Activated gamma-delta T cell treated with anti-CD3 and anti-CD28 coated beads, Interleukin-2, amount 50 U/mL, for 16 hours (primary cell): Measurements from ENCODE around the gene CHAT.

Experiments used
- DNase-seq: peaks from one replicate; pipeline ENCODE4 v3.0.0-alpha.2; 2020; ENCODE audit warnings: low read depth

CHAT gene

GRCh38 chr10:49631975-49632374 lies 18.1 kb downstream of the CHAT start:
- no peak for DNase-seq

- no peak for DNase-seq
Measured at GRCh38 chr10:49632406-49633317, 18.8 kb downstream of the CHAT start.

DNA sequence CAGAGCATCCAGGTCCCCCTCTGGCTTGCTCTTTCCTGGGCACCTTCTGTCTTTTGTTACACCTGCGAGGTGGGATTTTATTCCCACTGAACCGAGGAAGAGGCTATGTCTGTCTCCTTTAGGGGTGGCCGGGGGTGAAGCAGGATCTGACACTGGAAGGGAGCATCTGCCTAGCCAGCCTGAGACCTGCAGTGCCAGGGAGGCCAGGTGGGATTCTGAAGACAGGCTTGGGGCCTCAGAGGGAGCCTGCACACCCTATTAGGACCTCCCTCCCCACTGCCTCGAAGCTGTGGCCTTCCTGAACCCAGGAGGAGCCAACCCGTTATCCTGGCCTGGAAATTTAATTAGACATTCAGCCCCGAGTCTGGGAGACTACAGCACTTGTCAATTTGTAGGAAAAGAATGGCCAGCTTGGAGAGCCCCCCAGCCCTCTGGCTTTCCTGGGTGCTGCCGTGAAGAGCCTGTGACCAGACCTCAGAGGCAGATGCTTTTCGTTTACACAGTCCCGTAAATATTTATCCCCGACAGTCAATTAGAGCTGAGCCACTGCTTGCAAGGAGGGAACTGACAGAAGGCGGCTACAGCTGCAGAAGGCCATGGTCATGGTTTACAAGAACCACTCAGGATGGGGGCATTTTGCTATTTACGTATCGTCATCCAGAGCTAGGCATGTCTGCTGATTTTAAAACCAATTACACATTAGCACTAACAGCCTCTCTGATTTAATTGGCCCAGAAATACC lies 19.7 kb downstream of the CHAT start:
- DNase-seq: no peak

GRCh38 chr10:49634069-49634660 lies 20.3 kb downstream of the CHAT start:
- no peak for DNase-seq

GRCh38 chr10:49642311-49642710 lies 28.5 kb downstream of the CHAT start:
- DNase-seq: no peak

- no peak for DNase-seq
Measured at GRCh38 chr10:49643241-49644034, 29.6 kb downstream of the CHAT start.

GRCh38 chr10:49644035-49644646 lies 30.3 kb downstream of the CHAT start:
- no peak for DNase-seq

DNA sequence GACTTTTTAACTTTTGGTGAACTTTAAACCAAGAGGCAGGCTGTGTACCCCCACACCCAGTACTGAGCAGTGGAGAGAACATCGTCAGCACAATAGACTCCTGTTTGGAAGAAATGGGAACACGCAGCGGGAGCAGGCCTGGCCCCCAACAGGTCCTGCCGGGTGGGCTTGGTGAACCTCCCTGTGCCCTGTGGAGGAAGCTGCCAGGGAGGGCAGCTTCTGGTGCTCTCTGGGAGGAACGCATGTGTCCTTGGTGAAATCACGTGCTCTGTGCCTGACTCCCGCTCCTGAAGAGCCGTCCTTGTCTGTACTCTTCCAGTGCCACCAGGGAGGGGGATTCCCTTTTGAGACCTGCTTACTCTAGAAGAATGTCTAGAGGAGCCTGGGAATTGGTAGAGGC lies 31.6 kb downstream of the CHAT start:
- DNase-seq: no peak

DNA sequence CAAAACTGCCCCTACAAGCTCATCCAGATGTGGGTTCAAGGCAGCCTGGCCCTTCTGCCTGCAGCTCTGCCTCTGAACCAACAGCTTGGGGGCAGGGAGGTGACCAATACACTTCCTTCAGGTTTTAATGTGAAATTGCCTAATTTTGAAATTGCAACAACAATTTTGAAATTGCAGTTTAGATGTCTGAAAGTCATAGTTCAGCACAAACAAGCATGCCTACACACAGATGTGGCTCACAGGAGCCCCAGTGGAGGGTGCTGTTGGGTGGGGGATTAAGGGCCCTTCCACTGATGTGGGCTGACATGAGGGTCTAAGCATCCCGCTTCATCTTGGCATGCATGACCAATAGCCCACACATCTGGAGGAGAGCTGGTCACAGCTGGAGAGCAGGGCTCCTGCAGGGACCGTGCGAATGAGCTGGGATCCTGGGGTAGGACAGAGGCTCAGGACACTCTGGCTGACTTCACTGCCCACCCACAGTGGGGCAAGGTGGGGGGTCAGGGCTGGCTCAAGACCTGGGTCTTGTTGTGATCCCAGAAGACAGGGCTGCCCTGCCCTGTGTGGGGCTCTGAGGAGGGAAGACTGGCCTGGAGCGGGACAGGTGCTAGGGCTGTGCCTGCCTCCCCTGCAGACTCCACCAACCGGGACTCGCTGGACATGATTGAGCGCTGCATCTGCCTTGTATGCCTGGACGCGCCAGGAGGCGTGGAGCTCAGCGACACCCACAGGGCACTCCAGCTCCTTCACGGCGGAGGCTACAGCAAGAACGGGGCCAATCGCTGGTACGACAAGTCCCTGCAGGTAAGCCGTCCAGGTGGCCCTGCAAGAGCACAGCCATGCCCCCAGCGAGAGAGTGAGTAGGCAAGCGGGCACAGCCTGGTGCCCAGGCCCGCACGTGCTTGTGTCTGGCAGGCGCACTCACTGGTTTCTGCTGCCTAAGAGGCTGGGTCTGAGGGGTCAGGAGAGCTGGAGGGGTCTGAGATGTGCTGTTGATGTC lies 32.3 kb downstream of the CHAT start:
- no peak for DNase-seq

DNA sequence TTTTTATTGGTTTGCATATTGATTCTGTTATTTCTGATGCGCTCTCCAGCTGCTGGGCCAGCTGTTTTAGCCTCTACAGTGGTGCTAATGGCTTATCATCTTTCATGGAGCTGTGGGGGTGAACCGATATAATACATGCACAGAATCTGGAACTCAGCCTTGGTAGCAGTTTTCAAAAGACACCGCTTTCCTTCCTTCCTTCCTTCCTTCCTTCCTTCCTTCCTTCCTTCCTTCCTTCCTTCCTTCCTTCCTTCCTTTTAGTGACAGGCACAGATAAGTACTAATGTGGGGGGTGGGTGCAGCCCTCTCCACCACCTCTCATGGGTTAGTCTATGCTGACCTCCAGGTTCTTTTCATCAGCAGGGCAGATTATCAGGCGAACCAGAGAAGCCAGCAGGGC lies 33.7 kb downstream of the CHAT start:
- no peak for DNase-seq

GRCh38 chr10:49647985-49648795 lies 34.4 kb downstream of the CHAT start:
- DNase-seq: no peak

DNA sequence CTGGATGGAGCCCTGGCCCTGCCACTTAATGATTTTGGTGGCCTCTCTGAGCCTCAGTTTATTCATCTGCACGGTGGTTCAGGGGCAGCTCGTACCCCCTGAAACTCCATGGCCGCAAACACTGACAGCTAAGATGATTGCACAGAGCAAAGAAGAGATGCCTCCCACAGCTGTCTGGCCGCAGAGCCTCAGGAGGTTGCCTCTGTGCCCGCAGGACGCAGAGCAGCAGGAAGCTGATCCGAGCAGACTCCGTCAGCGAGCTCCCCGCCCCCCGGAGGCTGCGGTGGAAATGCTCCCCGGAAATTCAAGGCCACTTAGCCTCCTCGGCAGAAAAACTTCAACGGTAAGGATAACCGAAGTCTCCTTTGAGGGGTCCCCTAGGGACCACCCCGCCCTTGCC lies 35.5 kb downstream of the CHAT start:
- DNase-seq: no peak

GRCh38 chr10:49649936-49650723 lies 36.3 kb downstream of the CHAT start:
- DNase-seq: no peak

GRCh38 chr10:49650724-49651034 lies 36.8 kb downstream of the CHAT start:
- no peak for DNase-seq

- no peak for DNase-seq
Measured at GRCh38 chr10:49651039-49651835, 37.4 kb downstream of the CHAT start.

DNA sequence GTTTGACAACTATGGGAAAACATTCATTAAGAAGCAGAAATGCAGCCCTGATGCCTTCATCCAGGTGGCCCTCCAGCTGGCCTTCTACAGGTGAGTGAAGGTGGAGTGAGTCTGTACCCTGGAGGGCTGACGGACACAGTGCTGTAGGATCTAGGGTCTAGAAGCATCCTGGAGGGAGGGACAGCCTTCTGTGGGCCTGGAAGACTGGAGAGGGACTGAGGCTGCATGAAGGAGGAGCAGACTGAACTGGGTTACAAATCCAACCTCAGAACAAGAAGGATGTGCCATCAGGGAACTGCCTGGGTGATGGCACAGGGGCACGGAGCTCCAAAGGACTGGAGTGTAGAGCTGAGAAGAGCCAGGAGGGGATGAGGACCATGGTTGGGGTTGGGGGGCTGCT lies 38.1 kb downstream of the CHAT start:
- no peak for DNase-seq

- DNase-seq: no peak
Measured at GRCh38 chr10:49652421-49653272, 38.8 kb downstream of the CHAT start.
